ENCODE results near the gene ALX3.

DNA sequence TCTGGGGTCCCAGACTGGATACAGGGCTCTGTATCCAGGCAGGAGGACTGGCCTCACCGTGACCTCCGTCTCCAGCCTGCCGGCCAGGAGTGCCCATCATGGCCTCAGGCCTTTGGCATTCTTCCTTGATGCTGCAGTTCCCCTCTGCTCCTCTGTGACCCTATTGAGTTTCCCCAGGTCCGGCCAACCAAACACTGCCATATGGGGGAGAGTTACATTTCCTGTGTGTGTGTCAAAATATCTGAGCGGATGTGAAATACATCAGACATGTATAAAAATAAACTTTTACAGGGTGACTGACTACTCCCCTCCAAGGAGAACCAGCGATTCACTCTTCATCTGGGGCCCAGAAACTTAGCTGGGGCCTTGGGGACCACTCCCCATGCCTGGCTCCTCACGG is 31.6 kb upstream of the ALX3 start:
- TF ChIP-seq, protein P1, sequence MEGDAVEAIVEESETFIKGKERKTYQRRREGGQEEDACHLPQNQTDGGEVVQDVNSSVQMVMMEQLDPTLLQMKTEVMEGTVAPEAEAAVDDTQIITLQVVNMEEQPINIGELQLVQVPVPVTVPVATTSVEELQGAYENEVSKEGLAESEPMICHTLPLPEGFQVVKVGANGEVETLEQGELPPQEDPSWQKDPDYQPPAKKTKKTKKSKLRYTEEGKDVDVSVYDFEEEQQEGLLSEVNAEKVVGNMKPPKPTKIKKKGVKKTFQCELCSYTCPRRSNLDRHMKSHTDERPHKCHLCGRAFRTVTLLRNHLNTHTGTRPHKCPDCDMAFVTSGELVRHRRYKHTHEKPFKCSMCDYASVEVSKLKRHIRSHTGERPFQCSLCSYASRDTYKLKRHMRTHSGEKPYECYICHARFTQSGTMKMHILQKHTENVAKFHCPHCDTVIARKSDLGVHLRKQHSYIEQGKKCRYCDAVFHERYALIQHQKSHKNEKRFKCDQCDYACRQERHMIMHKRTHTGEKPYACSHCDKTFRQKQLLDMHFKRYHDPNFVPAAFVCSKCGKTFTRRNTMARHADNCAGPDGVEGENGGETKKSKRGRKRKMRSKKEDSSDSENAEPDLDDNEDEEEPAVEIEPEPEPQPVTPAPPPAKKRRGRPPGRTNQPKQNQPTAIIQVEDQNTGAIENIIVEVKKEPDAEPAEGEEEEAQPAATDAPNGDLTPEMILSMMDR (IDR thresholded peaks at IDR 0.05 in 8 of 11, conservative IDR thresholded peaks at IDR 0.05 in 3 of 11): no peak
- TF ChIP-seq POLR2AphosphoS5 (IDR thresholded peaks at IDR 0.05): no peak

Data from spleen (tissue), 7 donors.